ENCODE measurements around the gene ASS1.

DNA sequence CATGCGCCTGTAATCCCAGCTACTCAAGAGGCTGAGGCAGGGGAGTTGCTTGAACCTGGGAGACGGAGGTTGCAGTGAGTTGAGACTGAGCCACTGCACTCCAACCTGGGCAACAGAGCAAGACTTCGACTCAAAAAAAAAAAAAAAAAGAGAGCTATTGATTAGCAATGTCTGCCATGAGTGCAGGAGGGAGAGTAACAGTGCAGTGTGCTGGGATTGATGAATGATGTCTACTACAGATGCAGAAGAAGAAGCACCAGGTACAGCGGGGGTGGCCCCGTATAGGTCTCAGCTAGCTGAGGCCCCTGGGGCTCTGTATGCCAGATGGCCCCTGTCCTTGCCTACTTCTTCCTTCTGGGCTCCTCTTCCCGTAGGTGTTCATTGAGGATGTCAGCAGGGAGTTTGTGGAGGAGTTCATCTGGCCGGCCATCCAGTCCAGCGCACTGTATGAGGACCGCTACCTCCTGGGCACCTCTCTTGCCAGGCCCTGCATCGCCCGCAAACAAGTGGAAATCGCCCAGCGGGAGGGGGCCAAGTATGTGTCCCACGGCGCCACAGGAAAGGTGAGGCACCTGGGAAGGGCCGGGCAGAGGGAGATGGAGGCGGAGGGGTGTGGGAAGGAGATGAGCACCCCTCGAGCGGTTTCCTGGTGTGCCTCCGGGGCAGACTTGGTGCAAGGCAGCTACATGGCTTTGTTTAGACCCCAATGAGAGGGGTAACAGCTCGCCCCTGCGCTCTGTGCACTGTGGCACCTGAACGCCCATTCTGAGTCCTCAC is 13.5 kb downstream of the ASS1 start:
- TF ChIP-seq CTCF (IDR thresholded peaks at IDR 0.05) (no peak), POLR2A (IDR thresholded peaks at IDR 0.05) (no peak)

Measured in uterus (tissue), 2 donors.